H1 (cell line): ENCODE measurements around the gene CCDC71. TPM values are rescaled to one million over a fixed set of nuclear protein-coding genes. Genes with fewer than 3 reads are reported as not detected.

ENCODE experiments used
- ATF2 ChIP-seq: IDR thresholded peaks from 2 replicates; pipeline ENCODE4 v1.6.1; 2012; ENCODE audit warnings: low read length, inconsistent platforms
- CTBP2 ChIP-seq: IDR thresholded peaks from 2 replicates; pipeline ENCODE4 v1.7.0; 2011; ENCODE audit warnings: borderline replicate concordance, mild to moderate bottlenecking, moderate library complexity, mixed read lengths, low read length; ENCODE audit not compliant: insufficient read depth, insufficient read length
- polyA plus RNA-seq, 7 experiments: library from polyadenylated mRNA; depleted of rRNA in 3 of 7; stranded (reverse) in 5 of 7; unstranded in 2 of 7; fragments of >200 nt in 5 of 7; fragments of 200-250 nt in 2 of 7; gene quantifications; 1 replicate in 5 of 7; 2 replicates in 1 of 7; 4 replicates in 1 of 7; pipeline versions ENCODE4 v1.2.1 to v1.2.3, GENCODE V29; 2011 to 2013; ENCODE audit warnings: missing spikeins in 2 of 7, mixed read lengths in 2 of 7
- total RNA-seq: library from RNA; stranded (reverse); fragmentation: NEBNext Ultra II Directional; extraction: Animal tissue kit (Norgen Biotek cat#: 25700); gene quantifications from 2 replicates; pipeline ENCODE4 v1.2.1, GENCODE V29; 2021

CCDC71 gene
- total and polyA plus RNA-seq, 2 of the 8 experiments (the other 6 are each of a cell fraction or from before 2014, with no cell fraction given) = 26.7 to 57.4 TPM

- TF ChIP-seq ATF2 (no peak), CTBP2 (no peak)
These were observed 8.4 kb upstream of the CCDC71 start (continued) for GRCh38 chr3:49174397-49174985.
